ENCODE measurements around the gene MLLT3.

- TF ChIP-seq POLR2A (IDR thresholded peaks at IDR 0.05) = no peak
- TF ChIP-seq, protein P1, sequence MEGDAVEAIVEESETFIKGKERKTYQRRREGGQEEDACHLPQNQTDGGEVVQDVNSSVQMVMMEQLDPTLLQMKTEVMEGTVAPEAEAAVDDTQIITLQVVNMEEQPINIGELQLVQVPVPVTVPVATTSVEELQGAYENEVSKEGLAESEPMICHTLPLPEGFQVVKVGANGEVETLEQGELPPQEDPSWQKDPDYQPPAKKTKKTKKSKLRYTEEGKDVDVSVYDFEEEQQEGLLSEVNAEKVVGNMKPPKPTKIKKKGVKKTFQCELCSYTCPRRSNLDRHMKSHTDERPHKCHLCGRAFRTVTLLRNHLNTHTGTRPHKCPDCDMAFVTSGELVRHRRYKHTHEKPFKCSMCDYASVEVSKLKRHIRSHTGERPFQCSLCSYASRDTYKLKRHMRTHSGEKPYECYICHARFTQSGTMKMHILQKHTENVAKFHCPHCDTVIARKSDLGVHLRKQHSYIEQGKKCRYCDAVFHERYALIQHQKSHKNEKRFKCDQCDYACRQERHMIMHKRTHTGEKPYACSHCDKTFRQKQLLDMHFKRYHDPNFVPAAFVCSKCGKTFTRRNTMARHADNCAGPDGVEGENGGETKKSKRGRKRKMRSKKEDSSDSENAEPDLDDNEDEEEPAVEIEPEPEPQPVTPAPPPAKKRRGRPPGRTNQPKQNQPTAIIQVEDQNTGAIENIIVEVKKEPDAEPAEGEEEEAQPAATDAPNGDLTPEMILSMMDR (IDR thresholded peaks at IDR 0.05) = no peak
Measured at GRCh38 chr9:20402273-20402875, 219.9 kb downstream of the MLLT3 start.

Measured in Peyer's patch (tissue), 4 donors.